Vagina (tissue), 2 donors: ENCODE measurements around the gene SLPI.

Source experiments
- CTCF ChIP-seq, 3 experiments: fragments of 450-650 bp in 2 of 3; fragments of 200-600 bp in 1 of 3; sonication (generic) in 1 of 3; IDR thresholded peaks; one replicate each; pipeline ENCODE4 v1.5.1; 2017 to 2019; ENCODE audit warnings: antibody characterized with exemption in 3 of 3, mild to moderate bottlenecking in 2 of 3, moderate library complexity in 2 of 3
- POLR2A ChIP-seq, 2 donors: fragments of 450-650 bp; IDR thresholded peaks; one replicate each; pipeline ENCODE4 v1.6.1; 2017; ENCODE audit warnings: antibody characterized with exemption in 2 of 2, mild to moderate bottlenecking in 2 of 2, moderate library complexity in 2 of 2

DNA sequence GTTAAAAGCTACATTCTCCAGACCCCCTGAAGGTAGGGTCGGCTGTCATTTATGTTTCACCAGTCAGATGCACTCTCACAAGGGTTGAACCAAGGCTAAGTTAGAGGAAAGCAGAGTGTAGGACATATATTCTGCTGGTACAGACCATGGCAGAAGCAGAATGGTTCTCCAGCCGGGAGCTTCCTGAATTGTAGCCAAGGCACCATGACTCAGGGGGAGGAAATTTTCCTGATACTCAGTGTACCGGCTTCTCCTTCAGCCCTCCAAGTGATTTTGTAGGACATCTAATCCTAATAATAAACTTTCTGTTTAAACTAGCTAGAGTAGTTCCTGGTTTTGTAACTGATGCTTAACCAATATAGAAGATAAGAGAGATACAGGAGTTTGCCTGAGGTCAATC lies 14.2 kb upstream of the SLPI start:
- no peak for TF ChIP-seq CTCF (IDR thresholded peaks at IDR 0.05)
- no peak for TF ChIP-seq POLR2A (IDR thresholded peaks at IDR 0.05)
